Stimulated activated CD4-positive, alpha-beta T cell treated with anti-CD3 and anti-CD28 coated beads, Interleukin-4, amount 100 ng/mL, for 1 hour (primary cell): ENCODE data around the gene PIAS4.
A peak's percentile ranks its signal among the peaks of the same experiment; 100 is the strongest.

Experiments used
- DNase-seq: peaks from one replicate; pipeline ENCODE4 v3.0.0-alpha.2; 2020

The PIAS4 gene

DNA sequence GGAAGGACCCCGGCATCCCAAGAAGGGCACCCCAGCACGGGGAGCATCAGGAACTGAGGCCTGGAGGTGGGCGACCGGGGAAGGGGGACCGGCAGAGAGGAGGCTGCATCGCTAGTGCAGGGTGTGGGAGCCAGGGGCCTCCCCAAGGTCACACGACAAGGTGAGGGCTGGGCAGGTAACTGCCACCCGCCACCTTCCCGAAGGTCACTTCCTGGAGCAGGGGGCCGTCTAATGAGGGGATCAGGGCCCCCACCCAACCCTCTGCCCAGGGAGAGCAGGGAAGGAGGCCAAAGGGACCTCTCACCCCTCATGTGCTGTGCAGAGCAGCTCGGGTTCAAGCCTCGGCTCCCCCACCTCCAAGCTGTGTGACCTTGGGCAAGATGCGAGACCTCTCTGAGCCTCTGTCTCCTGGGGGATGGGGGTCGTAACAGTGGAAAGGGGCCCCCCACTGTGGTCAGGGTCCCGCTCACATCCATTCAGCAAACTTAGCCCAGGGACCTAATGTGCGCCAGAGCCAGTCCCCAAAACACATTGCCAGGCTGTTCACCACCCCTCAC lies 53.2 kb downstream of the PIAS4 start:
- DNase-seq, result no peak

DNA sequence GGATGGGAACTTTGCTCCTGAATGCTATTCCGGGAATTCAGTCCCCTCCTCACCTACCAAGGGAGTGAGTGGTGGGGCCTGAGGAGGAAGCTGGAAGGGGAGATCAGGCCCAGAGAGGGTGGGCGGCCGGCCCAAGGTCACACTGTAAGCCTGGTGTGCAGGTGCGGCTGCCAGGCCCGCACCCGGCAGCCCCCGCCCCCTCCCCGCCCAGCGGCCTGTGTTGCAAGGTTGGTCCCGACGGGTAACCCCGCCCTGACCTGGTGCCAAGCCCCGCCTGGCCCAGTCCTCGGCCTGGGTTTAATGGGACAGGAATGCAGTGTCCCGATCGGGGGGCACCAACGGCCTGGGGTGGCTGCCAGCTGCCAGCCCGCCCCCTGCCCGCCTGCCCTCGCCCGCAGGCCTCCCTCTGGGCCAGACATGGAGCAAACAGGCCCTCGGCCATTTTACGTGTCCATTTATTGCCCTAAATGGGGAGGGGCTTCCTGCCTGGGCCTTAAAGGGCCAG lies 53.7 kb downstream of the PIAS4 start:
- no peak for DNase-seq

DNA sequence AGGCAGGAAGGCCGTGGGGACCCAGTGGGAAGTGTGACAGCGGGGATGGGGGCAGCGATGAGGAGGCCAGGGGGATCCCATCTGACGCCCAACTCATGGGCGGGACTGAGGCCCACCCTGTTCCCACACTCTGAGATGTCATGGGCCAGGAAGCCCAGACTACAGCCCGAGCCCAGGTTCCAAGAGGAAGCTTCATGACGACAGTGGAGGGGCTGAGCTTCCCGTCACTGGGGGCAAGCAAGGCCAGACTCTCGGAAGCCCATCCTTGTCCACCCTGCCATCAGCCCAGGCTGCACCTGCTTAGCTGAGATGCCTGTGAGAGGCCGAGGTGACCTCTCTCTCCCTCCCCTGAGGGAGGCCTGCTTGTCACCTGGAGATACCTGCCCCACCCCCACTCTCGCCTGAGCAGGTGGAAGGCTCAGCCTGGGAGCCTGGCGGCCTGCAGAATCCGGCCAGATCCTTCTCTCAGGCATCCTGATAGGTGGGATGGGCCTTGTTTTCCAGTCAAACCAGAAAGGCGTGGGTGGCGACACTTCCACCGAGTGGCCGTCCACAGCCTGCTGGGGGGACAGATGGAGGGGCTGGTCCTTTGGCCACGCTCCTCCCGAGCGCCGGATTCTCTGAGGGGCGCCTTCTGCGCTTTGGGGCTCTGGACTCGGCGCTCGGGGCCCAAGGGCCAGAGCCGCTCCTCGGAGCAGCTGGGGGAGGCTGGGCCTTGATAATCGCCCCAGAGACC lies 54.3 kb downstream of the PIAS4 start:
- DNase-seq, result no peak

DNA sequence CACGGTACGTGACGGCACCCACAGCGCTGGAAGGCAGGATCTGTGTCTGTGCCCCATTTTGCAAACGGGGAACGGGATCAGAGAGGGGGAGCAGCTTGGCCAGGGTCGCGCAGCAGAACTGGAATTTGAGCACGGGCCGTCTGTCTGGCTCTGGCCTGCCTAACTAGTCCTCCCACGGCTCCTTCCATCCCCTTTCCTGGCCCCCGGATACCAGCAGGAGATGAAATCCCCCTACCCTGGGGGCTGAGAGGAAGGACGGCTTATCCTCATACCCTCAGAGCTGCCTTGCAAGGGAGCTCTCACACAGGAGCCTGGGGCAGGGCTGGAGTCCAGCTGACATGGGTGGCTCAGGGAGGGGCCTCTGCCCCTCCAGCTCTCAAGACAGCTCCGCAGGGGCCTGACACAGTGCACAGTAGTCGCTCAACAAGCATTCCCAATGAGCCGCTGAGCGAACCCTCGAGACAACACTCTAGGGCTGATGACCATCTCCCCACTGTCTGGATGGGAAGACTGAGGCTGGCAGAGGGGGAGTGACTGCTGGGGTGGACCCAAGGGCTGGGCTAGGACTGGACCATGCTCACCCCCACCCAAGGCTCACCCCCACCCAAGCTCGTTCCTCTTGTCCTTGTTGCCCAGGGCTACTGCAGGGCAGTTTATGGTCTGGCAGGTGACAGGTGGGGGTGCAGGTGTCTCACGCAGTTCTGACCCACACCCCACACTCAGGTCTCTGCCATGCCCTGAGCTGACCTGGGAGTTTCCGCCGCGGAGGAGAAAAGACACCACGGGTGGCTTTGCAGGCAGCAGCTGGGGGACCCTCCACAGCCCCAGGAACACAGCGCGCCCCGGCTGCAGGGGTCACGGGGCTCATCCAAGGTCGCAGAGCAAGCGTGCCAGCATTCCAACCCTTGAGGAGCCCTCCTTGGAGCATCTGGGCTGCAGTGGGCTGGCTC lies 55.2 kb downstream of the PIAS4 start:
- DNase-seq, result no peak

DNA sequence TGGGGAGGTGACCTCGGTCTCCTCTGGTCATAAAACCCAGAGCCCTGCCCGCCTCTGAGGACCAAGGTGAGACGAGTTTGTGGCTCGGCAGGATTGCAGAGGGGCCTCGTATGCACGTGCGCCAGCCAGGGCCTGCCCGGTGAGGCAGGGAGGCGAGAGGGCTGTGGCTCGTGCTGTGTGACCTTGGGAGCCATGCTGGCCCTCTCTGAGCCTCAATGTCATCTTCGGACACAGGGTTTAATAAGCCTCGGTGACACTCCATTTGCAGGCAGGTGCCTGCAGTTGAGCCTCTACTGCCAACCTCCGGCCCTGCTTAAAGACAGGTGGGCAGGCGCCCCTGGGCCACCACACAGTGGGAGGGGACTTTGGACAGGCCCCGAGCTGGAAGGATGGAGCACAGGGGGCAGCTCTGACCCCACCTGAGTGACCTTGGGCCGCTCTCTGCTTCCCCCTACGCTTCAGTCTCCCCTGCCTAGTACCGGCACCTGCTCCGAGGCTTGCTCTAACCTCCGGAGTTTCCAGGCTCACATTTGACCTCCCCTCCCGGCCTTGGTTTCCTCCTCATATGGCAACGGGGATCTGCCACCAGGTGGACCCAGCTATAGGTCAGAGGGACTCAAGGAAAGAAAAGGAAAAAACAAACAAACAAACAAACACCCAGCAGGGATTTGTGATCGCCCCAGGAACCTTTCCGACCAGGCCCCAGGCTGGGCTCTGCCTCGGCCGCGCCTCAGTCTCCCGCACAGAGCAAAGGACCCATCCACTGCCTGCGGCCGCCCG lies 56.0 kb downstream of the PIAS4 start:
- no peak for DNase-seq

DNA sequence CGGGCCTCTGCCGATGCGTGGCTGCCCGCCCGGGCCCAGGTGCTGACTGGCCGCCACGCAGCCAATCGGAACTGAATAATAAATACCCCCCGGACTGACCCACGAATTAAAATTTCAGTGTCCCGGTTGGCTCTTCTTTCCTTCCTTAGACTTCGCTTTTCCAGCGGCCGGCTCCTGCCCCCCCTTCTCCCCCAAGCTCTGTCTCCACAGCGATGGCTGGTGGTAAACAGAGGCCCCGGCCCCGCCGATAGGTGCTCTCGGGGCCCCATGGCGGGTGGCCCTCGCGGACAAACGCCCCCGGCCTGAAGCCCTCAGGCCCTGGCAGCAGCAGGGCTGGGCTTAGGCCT lies 56.6 kb downstream of the PIAS4 start:
- DNase-seq, result no peak

DNA sequence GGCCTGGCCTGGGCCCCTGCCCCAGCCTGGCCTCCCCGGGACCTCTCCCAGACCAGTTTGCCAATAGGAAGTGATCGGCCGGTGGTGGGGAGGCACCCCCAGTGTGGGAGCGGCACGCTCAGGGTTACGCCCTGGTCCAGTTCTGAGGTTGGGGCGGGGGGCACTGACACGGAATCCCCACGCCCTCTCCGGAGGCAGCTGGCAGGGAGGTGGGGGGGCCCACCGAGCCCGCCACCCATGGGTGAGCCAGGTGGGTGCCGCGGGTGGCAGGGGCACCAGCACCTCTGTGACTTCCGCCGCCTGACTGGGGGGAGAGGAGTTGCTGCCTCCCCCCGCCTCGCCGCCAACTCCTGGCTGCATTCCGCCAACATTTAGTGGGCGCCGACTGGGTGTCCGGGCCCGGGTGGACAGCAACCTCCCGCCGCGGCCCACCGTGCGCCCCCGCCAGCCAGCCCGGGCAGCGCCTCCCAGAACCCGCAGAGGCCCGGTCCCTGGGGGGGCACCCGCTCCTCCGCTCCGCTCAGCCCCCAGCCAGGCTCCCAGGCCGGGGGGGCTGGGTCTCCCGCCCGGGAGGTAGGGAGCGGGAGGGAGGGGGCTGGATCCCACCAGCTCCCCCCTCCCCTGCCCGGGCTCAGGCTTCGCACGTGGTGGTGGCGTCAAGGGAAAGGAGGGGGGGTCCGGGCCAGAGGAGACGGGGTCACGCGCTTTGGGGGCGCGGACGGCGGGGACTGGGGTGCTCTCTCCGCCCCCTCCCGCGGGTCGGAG lies 57.1 kb downstream of the PIAS4 start:
- DNase-seq, result peak; percentile 49

DNA sequence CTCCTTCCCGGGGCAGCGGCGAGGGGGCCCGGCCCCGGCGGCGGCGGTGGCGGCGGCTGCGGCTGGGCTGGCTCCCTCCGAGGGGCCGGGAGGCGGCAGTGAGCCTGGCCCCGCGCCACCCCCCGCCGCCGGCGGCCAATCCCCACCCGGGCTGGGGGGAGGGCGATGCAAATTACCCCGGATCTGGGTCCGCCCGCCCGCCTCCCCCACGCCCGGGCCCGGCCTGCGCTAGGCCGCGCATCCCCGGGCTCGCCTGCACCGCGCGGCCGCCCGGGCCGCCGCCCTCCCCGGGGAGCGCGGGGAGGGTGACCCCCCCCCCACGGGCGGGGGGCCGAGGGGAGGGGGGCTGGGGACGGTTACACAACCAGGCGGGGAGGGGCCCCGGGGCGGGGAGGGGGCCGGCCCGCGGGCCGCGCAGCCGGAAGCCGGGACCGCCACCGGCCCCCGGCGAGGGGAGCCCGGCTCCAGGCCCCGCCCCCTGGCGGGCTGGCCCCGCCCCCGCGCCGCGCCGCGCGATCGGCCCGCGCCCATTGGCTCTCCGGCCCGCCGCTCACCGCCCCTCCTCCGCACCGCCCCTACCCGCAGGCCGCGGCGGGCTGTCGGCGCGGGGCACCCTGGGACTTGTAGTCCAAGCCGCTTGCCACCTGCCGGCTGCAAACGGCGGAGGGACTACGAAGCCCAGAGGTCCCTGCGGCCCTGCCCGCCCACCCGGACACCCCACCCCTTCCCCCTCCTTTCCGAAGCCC lies 58.1 kb downstream of the PIAS4 start:
- DNase-seq, result peak; percentile 97

DNA sequence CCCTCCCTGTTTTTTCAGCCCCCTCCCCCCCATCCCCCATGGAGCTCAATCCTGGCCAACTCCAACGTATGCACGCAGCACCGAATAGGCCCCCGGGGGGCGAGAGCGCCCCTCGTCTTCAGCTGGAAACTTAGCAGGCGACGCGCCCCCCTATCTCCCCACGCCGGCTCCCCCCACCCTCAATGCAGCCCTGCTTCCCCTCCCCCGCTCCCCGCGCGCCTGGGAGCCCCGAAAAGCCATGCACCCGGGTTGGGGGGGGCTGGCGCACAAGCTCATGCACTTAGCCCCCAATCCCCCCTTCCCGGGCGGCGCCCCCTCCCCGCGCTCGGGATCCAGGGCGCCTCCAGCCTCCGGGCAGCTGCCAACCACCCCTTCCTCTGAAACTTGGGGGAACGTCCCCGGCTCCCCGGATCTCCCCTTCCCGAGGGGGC lies 58.7 kb downstream of the PIAS4 start:
- peak; percentile 60 for DNase-seq

DNA sequence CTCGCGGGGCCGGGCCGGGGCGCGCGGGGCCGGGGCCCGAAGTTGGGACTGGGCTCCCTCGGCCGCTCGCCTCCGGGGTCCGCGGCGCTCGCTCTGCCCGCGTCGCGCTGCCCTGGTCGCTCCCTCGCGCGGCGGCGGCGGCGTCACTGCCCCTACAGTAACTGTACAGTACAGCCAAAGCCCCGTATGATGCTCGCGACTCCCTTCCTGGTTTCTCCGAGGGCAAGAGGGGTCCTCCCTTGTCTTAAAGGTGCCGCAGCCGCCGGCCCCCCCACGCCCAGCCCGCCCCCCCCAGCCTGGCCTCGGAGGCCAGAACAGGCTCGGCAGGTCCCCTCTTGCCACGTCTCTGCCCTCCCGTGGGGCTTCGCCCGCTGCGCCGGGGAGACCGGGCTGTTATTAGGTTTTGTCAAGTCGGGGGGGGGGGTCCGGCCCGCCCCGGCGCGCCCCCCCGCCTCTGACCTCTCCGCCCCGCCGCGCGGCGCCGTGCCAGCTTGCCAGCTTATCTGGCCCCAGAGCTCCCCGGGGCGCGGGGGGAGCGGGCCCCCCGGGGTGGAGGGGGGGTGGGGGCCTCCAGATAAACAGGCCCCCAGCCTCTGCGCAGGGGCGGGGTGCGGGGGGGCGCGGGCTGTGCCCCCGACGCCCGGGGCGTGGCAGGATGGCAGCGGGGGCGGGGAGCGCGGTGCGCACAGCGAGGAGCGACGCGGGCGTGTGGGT lies 59.3 kb downstream of the PIAS4 start, which contains the start of gene ZBTB7A:
ZBTB7A (minus strand) TSS at position 218 of the 714 bp plus-strand sequence. CDS start 11,667 bp downstream, outside the sequence.
- peak; percentile 72 for DNase-seq

DNA sequence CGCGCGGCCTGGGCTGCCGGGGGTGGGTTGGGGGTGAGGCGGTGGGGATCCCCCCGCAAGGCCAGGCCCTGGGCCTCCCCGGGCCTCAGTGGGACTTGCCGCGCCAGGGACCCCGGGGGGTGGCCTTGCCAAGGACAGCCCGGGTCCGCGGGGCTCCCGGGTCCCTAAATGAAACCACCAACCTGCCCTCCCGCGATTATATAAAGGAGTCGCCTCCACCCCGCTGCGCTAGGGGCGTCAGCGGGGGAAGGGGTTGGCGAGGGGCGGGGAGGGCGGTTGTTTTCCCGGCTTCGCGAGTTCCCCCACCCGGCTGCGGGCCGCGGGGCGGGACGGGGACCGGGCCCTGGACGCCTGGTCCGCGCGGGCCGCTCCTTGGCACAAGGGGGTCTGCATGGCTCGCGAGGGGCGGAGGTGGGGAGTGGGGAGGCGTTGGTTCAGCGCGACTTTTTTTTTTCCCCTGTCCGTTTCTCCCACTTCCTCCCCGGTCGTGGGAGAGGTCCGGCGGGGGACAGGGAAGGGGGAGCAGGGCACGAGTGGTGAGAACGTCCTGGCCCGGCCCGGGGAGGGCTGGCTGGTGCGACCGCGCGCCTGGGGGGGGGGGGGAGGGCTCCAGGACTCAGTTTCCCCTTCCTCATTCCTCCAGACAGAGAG lies 60.0 kb downstream of the PIAS4 start:
- DNase-seq, result no peak

DNA sequence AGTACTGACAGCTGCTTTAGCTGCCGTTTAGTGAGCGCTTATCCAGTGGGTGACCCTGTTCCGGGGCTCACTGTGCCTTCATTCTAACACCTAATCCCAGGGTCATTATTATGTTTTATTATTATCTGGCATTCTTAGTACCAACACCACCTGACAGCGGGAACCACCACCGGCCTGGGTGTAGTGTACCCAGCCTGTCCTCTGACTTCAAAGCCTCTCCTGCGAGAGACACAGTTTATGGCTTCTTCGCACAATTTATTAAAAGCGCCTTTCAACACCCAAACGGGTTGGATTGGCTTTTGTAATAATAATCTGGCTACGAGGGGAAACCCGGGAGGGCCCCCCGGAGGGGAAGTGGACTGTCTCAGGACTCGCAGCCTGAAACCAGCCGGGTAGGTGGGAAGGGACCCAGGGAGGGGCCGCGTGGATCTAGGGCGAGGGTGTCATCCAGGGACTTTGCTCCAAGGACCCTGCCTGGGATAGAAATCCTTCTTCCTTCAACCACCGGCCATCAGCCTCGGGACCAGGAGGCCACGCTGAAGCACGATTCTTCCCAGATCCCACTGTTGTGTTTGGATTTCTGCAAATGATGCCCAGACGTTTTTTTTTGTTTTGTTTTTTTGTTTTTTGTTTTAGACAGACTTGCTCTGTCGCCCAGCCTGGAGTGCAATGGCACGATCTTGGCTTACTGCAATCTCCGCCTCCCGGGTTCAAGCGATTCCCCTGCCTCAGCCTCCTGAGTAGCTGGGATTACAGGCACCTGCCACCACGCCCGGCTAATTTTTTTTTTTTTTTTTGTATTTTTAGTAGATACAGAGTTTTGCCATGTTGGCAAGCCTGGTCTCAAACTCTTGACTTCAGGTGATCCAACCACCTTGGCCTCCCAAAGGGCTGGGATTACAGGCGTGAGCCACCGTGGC lies 60.8 kb downstream of the PIAS4 start:
- no peak for DNase-seq

DNA sequence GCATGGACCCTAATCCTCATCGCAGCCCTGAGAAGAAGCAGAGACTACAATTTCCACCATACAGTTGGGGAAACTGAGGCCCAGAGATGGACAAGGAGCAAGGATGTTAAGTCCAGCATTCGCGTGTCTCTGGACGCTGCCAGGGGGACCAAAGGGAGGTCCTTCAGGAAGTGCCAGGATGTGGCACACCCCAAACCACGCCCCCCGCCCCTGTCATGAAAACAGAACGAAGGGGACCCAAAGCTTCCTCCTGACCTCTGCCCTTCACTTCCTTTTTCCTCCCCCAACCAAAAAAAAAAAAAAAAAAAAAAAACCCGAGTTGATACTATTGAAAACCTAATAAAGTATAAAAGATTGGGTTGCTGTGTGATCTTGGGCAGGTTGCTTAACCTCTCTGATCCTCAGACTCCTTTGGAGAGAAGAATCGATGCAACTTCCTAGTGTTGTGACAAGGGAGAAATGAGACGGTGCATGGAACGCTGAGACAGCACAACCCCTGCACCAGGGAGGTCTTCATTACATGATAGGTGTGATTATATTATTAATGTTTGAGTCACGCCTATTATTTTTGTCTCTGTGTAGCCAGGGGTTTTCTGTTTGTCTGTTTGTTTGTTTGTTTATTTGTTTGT lies 61.9 kb downstream of the PIAS4 start:
- DNase-seq, result peak; percentile 42

DNA sequence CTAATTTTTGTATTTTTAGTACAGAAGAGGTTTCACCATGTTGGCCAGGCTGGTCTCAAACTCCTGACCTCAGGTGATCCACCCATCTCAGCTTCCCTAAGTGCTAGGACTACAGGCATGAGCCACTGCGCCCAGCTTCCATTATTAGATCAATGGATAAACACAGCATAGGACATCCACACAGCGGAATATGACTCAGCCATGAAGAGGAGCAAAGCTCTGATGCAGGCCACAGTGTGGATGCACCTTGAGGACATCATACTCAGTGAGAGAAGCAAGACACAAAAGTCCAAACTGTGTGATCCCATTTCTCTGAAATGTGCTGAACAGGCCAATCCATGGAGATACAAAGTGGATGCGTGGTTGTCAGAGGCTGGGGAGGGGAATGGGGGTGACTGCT lies 64.1 kb downstream of the PIAS4 start:
- DNase-seq, result no peak

DNA sequence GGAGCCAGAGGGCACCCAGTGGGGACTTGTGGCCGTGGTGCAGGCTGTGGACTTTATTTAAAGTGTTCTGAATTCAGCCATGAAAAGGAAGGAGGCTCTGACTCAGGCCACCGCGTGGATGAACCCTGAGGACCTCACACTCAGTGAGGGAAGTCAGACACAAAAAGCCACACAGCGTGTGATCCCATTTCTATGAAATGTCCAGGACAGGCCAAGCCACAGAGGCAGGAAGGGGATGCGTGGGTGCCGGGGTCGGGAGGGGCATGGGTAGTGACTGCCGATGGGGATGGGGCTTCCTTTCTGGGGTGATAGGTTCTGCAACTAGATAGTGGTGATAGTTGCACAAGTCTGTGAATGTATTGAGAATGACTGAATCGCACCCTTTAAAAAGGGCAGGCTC lies 67.8 kb downstream of the PIAS4 start:
- no peak for DNase-seq

DNA sequence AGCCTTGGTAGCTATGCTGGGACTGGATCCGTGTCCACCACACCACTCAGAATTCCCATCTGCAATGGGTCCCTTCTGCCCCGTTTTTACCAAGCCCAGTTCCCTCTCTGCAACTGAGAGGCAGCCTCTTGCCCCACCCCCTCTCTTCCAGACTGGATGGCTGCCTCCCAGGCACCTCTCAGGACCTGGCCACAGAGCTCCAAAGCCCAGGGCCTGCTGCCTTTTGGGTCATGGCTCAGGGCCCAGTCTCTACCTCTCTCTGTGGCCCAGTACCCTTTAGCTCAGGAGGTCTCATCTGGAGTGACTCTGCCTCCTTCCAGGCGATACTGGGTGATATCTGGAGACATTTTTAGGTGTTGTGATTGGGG lies 69.5 kb downstream of the PIAS4 start:
- no peak for DNase-seq

DNA sequence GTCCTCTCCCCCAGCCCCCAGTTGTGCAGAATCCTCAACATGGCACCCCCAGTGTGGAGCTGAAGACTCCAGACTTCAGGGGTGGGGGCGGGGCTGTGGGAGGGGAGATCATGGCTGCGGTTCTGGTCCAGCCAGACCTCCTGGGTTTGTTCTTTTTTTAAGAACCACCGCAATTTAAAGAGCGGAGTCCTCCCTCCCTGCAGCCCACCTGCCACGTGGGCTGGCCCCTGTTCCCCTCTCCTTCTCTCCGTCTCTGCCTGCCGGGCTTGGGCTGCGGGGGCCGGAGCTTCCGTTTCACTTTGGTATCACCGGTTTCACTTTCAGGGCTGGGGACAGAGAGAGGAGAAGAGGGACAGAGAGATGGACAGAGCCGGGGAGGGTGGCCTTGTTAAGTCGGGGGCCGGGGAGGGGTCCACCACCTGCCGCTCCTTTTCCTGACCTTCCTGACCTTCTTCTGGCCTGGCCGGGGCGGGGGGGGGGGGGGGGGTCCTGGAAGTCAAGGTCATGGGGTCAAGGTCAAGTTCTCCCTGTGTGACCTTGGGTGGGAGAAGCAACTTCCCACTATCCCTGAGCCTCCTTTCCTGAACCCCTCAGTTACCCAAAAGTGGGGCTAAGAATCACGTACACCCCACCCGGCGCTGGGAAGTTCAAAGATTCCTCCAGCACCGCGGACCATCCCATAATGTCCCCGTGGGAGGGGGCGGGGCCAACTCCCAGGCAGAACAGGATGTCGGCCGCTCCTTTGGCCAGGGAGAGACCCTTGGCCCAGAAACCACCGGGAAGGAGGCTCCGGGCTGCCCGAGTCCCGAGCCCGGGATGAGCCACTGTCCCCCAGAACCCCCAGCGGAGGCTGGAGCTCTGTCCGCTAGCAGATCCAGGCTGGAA lies 70.5 kb downstream of the PIAS4 start:
- DNase-seq, result peak; percentile 54
